HG02610 (cell line): Measurements from ENCODE around the gene ANO9.
"Not testable (repeated sequence)": the region's sequence is repeated elsewhere in the genome, so short reads cannot be mapped to it uniquely, and the experiment has no call there.

ENCODE experiments used
- ATAC-seq: cut with Tn5 transposase; IDR thresholded peaks from one replicate; pipeline ENCODE4 v1.9.1; 2021; ENCODE audit warnings: mild to moderate bottlenecking, moderate library complexity; ENCODE audit not compliant: unreplicated experiment

ANO9 gene

DNA sequence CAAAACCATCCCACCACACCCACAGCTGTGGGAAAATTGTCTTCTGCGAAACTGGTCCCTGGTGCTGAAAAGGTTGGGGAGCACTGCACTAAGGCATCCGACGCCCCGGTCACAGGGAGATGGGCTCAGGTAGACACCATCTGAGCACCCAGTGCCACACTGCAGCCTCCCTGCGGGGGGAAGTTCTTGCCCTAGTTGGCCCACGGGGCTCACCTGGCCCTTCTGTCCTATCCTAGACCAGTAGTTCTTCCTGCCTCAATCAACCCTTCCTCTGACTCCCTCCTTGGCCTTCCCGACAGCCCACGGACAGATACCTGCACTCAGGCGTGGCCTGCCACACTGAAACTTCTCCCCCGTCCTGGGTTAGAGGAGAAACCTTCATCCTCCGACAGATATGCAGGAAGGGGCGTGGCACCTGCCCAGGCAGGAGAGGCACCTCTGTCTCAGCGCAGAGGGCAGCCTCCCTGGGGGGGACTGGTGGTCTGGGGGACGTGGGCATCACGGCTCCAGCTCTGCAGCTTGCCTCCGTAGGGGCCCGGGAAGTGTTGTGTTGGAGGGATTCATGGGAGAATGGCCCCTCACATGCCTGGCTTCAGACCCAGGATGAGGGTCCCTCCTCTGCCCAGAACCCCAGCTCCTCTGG, 4.5 kb downstream of the ANO9 start:
- no peak for ATAC-seq

DNA sequence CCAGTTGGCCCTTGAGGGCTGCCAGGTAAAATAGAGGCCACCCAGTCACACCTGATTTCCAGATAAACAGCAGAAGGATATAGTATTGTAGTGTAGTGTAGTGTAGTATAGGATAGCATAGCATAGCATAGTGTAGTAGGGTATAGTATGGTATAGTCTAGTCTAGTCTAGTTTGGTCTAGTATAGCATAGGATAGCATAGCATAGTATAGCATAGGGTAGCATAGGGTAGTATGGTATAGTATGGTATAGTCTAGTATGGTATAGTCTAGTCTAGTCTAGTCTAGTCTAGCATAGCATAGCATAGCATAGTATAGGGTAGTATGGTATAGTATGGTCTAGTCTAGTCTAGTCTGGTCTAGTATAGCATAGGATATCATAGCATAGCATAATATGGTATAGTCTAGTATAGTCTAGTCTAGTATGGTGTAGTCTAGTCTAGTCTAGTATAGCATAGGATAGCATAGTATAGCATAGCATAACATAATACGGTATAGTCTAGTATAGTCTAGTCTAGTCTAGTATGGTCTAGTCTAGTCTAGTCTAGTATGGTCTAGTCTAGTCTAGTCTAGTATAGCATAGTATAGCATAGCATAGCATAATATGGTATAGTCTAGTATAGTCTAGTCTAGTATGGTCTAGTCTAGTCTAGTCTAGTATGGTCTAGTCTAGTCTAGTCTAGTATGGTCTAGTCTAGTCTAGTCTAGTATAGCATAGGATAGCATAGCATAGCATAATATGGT, 6.6 kb downstream of the ANO9 start:
- not testable (repeated sequence) for ATAC-seq

DNA sequence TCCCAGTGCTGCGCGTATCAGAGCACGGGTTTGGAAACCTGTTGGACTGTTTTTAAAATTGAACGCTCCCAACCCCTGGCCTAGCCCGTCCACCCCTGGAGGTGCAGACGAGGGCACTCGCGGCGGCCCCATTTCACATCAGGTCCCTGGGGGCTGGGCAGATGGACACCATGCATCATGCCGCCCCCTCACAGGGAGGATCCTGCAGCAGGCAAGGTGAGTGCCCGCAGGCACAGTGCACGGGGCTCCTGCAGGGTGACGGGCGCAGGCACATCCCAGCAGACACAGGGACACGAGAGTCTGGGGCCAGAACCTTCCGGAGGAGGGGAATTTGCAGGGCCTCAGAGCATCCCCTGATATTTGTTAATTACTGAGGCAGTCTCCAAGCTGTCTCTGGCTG, 7.3 kb downstream of the ANO9 start:
- ATAC-seq, result no peak

DNA sequence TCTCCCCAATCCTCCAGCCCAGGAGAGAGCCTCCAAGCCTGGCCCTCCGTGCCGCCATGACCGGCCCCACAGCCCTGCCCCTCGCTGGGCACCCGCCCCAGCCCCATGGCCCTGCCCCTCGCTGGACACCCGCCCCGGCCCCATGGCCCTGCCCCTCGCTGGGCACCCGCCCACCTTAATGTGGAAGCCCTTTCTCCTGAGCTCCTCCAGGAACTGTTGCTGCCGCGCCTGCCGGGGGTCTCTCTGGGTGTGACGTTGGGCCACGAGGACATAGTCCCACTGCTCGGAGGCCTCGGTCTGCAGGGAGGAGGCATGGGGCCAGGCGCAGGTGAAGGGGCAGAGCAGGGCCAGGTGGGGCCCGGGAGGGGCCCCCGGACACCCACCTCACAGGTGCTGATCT, 8.2 kb downstream of the ANO9 start:
- no peak for ATAC-seq

DNA sequence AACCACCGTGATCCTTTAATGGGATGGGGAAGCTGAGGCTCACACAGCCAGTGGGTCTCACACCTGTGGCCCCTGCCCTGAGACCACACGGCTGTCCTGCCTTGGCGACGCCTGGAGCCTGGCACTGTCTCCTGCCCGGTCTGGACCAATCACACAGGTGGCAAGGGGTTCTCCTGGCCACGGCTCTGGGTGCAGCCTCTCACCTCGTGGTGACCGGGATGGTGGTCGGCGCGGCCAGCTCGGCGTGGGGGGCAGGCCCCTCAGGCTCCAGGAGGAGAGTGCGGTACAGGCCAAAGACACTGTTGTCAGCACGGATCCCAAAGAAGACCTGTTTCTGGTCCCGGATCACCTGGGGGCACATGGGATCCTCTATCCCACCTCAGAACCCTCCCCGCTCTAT, 8.7 kb downstream of the ANO9 start:
- no peak for ATAC-seq

DNA sequence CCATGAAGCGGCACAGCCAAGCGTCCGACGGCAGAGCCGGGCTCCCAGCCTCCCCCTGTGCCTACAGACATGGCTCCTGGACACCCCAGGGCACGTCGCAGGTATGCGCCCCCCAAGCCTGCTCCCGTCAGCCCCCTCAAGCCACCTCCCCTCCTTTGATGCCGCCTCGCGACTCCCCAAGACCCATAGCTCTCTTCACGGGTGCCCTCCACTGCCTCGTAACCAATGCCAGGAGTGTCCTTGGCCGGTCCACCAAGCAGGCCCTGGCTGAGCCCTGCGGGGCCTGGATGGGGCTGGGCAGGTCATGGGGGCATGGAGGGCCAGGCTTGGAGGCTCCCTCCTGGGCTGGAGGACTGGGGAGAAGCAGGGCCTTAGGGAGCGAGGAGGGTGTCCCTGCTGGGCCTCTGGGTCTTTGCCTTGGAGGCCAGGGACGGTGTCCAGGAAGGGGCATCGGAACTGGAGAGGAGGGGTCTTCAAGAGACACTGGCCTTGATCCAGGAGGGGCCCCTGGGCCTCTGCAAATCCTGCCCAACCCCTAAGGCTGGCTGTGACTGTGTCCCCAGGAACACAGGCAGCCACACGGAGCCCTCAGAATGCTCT, 9.2 kb downstream of the ANO9 start:
- ATAC-seq, result no peak

DNA sequence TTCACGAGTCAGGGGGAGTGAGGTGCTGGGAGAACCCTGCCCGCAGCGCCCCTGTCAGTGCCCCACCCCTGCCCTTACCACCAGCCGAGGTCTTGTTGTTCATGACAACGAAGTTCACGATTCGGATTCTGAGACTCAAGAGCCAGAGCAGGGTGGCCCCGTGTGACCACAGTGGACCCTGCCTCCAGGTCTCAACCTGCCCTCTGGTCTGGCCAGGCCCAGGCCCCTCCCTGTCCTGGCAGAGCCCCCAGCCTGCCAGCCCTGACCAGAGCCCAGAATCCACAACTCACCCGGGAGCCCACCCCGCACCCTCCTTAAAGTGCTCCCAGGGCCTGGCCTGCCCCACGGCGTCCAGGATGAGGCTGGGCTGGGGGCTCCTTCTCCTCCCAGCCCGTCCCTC, 9.9 kb downstream of the ANO9 start:
- no peak for ATAC-seq

DNA sequence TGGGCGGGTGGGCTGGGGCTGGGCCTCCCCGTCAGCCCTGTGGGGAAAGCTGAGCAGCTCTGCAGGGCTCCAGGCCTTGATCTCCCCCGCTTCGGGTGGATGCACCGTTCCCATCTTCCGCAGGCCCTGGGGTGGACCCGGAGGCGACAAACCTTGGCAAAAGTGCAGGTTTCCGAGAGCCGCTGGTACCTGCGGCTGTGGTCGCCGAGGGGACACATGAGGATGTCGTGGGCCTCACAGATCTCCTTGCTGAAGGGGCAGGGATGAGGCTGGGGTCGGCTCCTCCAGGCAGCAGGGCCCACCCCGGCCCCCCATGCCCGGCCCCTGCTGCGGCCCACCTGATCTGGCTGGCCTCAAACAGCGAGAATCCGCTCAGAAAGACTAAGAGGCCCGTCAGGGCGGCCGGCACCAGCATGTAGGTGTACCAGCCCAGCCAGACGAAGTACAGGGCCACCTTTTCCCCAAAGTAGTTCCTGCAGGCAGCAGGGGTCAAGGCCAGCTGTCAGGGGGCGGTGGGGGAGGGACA, 11.8 kb downstream of the ANO9 start:
- no peak for ATAC-seq

DNA sequence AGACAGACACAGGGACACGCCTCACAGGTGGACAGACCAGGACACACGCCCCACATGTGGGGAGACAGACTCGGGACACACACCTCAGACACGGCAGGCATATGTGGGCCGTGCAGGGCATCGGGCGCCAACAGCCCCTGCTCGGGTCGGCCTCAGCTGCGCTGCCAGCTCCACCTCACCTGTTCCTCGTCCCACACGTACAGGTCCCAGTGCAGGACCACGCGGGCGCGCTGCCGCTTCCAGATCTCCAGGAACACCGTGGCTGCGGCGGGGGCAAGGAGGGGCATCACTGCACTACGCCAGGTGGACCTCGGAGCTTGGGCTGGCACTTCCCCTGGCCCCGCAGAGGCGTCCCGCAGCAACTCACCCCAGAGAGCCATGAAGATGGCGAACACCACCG, 12.4 kb downstream of the ANO9 start:
- no peak for ATAC-seq

DNA sequence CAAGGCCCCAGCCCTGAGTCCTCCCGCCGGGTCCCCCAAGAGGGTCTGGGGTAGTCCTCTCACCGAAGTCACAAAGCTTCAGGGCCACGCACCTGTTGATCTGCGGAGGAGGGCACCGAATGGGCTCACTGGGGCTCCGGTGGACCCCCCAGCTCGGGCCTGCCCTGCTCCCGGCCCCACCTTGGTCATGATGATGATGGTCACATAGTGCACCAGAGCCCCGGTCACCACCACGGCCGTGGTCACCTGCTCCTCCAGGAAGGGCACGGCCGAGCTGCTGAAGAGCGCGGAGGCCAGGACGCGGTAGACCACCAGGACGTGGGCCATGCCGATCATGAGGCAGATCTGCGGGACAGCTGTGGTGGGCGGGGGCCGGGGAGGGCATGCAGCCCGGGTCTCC, 13.5 kb downstream of the ANO9 start:
- no peak for ATAC-seq

DNA sequence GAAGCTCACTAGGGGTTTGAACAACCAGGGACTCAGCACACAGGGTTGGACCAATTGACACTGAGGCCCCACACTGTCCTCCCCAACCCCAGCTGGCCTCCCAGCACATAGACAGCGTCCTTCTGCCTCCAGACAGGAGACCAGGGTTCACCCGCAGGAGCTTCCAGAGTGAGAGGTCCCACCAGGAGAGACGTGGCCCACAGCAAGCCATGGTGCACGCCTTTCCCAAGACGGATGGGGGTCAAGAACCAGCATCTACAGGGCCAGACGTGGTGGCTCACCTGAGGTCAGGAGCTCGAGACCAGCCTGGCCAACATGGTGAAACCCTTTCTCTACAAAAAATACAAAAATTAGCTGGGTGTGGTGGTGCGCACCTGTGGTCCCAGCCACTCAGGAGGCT, 15.0 kb downstream of the ANO9 start:
- ATAC-seq, result no peak

DNA sequence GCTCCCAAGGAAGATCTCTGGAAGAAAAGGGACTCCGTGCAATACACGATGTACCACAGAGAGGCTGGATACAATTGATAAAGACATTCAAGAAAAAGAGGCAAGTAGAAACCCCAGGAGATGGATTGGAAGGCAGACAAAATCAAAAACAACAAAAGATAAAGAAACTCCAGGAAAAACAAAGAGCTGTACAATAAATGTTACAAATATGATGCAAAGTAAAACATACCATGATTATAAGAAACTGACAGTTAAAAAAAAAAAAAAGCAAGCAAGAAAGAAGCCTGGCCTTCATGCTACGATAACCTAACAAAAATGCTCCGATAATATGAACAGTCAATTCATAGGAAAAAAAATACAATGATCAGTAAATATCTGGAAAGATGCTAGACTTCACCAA, 16.5 kb downstream of the ANO9 start:
- no peak for ATAC-seq

DNA sequence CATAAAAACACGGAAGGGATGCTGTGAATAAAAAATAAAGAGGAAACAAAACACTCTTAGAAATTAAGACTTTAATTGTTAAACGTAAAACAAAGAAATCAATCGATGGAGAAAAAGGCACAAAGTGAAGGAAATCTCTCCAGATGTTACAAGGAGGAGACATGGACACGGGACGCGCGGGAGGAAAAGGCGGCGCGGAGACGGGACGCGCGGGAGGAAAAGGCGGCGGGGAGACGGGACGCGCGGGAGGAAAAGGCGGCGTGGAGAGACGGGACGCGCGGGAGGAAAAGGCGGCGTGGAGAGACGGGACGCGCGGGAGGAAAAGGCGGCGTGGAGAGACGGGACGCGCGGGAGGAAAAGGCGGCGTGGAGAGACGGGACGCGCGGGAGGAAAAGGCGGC, 17.0 kb downstream of the ANO9 start:
- ATAC-seq, result not testable (repeated sequence)

DNA sequence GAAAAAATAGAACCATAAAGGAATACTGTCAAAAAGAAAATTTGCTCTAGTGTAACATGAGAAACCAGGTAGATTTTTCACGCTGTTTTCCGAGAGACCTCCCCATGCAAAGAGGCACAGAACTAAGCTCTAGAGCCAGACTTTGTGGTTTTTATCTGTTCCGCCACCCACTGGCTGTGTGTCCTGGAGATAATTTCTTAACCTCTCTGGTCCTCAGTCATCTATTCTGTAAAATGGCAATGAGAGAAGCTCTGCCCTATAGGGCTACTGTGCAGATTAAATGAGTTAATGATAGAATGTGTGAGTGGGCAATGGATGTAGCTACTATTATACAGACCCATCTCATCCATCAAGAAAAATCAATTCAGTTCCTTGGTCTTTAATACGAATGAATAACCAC, 17.6 kb downstream of the ANO9 start:
- ATAC-seq, result no peak

DNA sequence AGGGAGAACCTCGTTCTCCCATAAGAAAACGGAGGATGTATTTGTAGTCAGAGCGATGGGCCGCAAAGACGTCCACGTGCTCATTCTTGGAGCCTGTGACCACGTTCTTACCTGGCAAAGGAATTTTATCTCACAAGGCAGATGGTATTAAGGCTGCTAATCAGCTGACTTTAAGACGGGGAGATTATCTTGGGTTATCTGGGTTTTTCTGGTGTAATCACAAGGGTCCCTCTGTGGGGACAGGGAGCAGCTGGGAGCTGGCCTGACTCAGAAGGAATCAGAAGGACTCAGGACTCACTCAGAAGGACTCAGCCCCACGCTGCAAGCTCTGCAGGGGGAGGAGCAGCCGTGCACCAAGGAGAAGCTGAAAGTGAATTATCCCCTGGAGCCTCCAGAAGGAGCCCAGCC, 19.6 kb downstream of the ANO9 start:
- no peak for ATAC-seq

DNA sequence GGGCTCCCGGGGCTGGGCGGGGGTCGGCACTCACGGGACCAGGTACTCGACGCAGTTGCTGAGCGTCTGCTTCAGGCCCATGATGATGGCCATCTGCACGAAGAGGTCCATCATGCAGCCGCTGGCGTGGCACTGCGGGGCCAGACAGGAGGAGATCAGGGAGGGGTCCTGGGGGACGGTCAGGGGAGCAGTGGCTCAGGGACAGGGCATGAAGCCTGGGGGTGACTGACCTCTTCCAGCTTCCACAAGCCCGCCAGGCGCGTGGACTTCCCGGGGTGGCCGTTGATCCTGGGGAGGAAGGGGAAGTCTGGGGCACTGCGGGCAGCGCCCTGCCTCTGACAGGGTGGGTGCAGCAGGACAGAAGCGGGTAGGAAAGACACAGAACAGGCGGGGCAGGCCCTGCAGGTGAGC, 20.9 kb downstream of the ANO9 start:
- no peak for ATAC-seq

DNA sequence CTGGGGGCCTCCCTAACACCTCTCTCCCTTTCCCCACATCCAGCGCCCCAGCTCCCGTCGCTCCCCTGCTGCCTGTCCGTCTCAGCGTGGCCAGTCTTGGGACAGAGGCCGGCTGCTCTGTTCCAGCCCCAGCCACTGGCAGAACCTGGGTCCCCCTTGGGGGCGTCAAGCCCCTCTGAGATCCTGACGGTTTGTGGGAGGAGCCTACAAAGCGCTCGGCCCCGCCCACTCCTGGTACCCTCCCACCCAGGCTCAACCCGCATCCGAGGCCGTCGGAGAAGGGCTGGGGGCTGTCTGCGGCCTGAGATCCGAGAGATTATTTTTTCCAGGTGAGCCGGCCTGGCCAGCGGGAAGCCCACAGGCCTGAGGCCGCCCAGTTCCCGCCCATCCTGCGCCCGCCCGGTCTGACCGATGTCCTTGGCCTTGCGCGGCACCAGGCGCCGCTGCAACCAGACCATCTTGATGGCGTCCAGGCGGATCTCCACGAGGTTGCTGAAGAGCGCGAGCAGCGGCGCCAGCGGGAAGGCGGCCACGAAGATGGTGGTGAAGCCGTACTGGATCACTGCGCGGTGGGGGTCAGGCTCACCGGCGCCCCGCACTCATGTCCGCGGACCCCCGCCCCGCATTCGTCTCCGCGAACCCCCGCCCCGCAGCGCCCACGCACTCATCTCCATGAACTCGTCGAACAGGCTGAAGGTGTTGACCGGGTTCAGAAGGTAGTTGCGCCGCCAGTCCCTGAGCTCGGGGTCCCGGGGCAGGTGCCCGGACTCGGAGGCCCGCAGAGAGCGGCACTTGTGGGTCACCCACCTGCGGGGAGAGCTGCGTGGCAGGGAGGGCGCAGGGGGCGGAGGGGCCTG, 21.5 kb downstream of the ANO9 start:
- ATAC-seq, result no peak

DNA sequence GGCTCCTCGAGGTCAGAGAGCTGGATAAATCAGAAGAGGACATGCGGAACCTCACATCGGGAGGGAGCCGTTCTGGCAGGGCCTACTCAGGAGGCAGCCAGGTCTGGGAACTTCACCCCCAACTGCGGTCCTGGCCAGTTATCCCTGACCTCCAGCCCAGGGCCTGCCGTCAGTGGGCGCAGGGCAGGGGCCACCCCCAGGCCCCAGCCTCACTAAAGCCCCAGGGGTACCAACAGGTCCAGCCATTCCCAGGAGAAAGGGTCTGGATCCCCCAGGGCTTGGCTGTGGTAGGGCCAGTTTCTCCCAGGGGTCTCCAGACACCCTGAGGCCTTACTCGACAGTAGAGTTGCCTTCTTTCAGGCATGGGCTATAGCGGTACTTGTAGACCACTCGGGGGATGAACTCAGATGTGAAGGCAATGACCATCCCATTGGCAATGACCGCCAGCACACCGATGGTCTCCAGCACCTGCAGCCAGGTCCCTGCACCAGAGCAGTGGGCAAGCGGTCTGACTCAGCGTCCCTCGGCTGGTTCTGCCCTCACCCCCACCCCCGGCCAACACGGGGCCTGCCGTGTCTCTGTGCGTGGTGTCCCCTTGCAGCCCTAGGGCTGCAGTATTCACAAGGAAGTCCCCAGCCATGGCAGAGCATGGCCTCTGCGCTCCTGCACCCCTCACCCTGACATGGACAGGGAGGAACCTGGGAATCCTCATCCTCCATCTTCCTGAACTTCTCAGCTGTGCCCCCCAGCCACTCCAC, 22.4 kb downstream of the ANO9 start:
- ATAC-seq, result no peak

DNA sequence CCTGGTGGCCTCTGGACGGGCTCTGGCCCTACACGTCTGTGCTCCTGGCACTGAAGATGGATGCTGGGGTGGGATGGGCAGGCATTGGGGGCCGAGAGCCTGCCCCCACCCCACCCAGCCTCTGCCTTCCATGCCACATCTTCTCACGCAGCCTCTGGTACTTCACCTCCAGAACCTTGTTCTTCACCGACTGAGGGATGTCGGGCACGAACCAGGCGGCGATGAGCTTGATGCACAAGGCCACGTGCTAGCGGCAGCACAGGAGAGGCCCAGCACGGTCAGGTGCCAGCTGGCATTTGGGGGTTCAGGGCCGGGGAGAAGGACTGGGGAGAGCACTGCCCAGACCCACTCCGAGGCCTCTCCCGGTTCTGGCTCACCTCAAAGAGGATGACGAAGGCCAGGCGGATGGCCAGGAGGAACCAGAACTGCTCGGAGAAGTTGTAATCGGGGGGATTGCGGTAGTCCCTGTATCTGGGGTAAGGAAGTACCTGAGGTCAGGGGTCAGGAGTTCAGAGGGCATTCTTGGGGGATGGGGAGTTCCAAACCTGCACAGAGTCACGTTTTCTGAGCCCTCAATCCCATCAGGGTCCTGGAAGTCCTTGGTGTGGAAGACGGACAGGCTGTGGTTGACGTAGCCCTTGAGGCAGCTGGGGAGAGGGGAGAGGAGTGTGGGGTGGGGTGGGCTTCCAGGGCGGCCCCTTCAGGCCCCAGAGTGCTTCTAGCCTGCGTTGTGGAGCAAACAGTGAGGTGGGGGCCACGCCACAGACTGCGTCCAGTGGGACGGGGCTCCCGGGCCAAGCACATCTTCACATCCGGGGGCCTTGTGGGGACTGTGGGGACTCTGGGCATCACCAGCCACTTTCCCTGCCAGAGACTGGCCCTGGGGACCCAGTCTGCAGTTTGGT, 23.2 kb downstream of the ANO9 start:
- ATAC-seq, result no peak
